A549 treated with CORT108297 at 1 μM for 4 hours (cell line): ENCODE data around the gene FCGR3A. TPM values are rescaled to one million over a fixed set of nuclear protein-coding genes. Genes with fewer than 3 reads are reported as not detected.

Experiments used
- total RNA-seq: library from RNA; stranded (reverse); fragments of 200-300 nt; extraction: Qiagen RNA extraction; gene quantifications from 5 replicates; pipeline ENCODE4 v1.2.3, GENCODE V29; 2022

Gene FCGR3A
- not detected in 5 replicates for total RNA-seq

GRCh38 chr1:161549652-161550051 lies at the start of gene FCGR3A:
Gene FCGR3A, minus strand, starts transcription at chr1:161549818. Its CDS starts 82 bp downstream, at chr1:161549736.

GRCh38 chr1:161523817-161524741 lies 25.5 kb downstream of the FCGR3A start, which contains the start of gene HSPA6:
Gene HSPA6, plus strand, starts transcription at chr1:161524540. Its CDS starts 119 bp downstream, at chr1:161524659.

Other genes starting within 250 kb of the FCGR3A start
- gene MPZ, start 239.8 kb downstream of the FCGR3A start, total RNA-seq: 0.18 to 0.40 TPM (median 0.30 TPM) in 5 replicates
- gene SDHC, start 235.4 kb downstream of the FCGR3A start, total RNA-seq: 236 to 259 TPM (median 248 TPM) in 5 replicates
- 0.13 to 0.40 TPM (median 0.17 TPM) in 4 of 5 replicates, not detected in the other for gene CFAP126, start 181.9 kb downstream of the FCGR3A start, total RNA-seq
- not detected in 5 replicates for gene FCGR2A, start 44.4 kb downstream of the FCGR3A start, total RNA-seq
- gene HSPA6, start 25.3 kb downstream of the FCGR3A start, total RNA-seq: 2.0 to 10.4 TPM (median 2.4 TPM) in 5 replicates
- gene FCGR3B, start 81.4 kb upstream of the FCGR3A start, total RNA-seq: not detected in 5 replicates
- gene FCGR2B, start 113.3 kb upstream of the FCGR3A start, total RNA-seq: not detected in 5 replicates
- 0.06 to 0.10 TPM in 2 of 5 replicates, not detected in the others for gene FCRLA, start 157.4 kb upstream of the FCGR3A start, total RNA-seq
- 1.3 to 2.1 TPM (median 1.7 TPM) in 5 replicates for gene FCRLB, start 171.7 kb upstream of the FCGR3A start, total RNA-seq
- 41.1 to 53.0 TPM (median 46.9 TPM) in 5 replicates for gene DUSP12, start 200.0 kb upstream of the FCGR3A start, total RNA-seq
- gene ATF6, start 216.5 kb upstream of the FCGR3A start, total RNA-seq: 11.0 to 13.7 TPM (median 12.7 TPM) in 5 replicates